GM19452 (cell line): ENCODE results near the gene ZFHX3.
"Not testable (repeated sequence)": the region's sequence is repeated elsewhere in the genome, so short reads cannot be mapped to it uniquely, and the experiment has no call there.

Experiments
- ATAC-seq: cut with Tn5 transposase; IDR thresholded peaks from one replicate; pipeline ENCODE4 v1.9.1; 2021; ENCODE audit not compliant: unreplicated experiment

The ZFHX3 gene

DNA sequence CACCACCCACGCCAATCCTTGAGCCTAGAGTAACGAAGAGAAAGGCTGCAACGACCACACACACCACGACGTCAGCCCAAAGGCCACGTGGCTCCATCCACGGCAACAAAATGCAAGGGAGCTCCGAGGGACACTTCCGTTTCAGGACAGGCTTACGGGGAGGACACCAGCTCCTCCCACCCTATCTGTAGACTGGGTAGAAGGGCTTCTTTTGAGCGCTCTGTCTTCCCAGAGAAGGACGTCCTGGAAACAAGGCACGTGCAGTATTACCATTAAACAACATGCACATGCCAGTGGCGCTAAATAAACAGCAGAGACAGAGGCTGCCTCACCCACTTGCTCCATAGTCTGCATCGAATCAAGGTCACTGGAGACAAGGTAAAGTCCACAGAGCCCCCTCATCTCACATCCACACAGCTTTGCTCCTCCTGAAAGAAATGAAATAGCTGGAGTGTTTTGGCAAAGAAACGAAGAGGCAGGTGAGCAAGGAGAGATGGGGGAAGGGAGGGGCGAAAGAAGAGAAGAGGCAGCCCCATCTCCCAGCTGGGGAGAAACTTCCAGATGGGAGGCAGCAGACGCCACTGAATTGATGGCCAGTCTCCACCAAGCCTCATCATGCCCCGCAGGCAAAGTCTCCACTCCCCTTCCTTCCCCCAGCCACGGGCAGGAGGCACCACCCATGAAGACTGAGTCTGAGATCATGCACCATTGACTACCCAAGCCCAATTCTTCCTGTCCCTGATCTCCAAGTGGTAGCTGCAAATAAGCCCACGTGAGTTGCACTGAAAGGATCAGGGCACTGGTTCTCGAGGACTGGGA lies 24.0 kb downstream of the ZFHX3 start:
- ATAC-seq, result no peak

DNA sequence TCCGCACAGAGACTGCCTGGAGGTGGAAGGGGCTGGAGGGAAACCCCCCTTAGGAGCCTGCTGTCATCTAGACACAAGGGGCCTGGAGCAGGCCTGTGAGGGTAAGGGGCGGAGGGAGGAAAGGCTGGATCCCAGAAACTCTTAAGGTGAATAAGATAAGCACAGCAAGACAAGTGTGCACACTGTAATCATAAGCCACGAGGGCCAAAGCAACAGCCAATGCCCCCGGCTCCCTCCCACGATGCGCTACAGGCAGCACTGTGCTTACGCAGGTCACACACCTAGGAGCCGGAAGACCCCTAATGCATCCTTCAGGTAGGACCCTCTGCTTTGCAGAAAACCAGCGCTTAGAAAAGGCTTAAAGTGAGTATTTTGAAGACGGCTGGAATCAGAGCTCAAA lies 24.6 kb downstream of the ZFHX3 start:
- ATAC-seq, result no peak

- no peak for ATAC-seq
Observed at GRCh38 chr16:73022534-73022933, 25.4 kb downstream of the ZFHX3 start.

GRCh38 chr16:73021866-73022495 lies 25.9 kb downstream of the ZFHX3 start:
- no peak for ATAC-seq

GRCh38 chr16:73020409-73020884 lies 27.5 kb downstream of the ZFHX3 start:
- ATAC-seq, result no peak

- no peak for ATAC-seq
Observed at GRCh38 chr16:73019457-73020362, 28.2 kb downstream of the ZFHX3 start.

GRCh38 chr16:73018821-73019456 lies 29.0 kb downstream of the ZFHX3 start:
- ATAC-seq, result no peak

DNA sequence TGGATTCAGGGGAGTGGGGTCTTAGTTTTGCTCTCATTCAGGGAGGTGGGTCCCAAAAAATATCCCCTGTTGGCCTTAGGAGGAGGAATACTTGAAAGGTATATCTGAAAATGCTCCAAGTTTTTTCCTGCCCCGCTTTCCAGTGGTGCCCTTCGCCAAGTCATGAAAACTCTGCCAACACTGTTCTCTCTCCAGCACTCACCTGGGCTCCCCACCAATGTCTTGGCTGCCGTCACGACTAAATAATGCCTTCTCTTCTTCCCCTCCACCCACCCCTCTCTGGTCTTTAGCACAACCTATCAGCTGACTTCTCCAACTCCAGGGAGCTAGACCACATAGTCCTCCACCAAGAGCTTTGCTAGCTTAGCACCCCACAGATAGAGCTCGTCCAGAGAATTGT lies 30.6 kb downstream of the ZFHX3 start:
- ATAC-seq, result no peak

DNA sequence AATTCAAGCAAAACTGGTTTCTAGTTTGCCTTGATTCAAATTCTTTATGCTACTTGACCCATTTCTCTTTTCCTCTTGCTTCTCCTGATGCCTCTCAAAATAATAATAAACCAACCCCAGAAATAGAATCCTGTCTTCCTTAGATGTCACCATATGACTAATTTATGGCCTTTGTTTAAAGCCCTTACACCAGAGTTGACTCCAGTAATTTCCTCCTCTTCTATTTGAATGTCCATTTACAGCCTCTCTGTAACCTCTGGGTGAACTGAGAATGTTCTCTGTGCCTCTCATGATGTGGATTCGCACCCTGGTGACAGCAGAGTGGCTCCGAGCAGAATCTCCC lies 31.5 kb downstream of the ZFHX3 start:
- ATAC-seq, result peak; percentile 57

DNA sequence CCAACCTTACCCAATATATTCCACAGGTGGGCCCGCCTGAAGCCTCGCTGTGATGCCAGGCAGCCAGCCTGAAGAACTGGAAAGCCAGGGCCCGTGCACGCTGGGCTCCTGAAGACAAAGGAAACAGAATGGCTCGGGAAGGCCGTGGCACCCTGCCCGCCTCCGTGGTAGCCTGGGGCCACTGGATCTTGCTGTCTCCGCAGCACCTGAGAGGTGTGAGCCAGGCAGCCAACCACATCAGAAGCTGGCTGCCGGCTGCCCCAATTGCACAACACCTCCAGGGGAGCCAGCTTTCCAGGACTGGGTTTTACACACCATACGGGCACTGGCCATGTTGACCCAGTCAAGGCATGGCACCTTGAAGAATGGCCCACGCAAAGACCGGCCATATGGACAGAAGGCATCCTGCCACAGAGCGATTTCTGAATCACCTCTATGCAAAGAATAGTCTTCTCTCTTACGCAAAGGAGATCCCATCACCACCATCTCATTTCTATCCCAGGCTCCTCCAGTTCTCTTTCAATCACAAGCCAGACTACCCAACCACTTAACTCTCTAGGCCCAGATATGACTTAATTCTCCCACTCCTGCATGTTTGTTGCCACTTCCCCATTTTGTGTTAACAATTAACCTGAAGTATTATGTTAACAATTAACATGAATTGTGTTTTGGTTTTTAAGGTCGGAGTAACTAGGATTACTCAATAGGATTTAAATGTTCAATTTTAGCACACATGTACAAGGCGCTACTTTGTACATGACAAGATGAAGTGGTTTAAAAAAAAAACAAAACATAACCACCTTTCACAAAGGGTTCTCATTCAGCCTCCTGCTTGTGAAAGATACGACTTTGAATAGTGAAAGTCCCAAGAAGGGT lies 32.1 kb downstream of the ZFHX3 start:
- ATAC-seq, result peak; percentile 91

DNA sequence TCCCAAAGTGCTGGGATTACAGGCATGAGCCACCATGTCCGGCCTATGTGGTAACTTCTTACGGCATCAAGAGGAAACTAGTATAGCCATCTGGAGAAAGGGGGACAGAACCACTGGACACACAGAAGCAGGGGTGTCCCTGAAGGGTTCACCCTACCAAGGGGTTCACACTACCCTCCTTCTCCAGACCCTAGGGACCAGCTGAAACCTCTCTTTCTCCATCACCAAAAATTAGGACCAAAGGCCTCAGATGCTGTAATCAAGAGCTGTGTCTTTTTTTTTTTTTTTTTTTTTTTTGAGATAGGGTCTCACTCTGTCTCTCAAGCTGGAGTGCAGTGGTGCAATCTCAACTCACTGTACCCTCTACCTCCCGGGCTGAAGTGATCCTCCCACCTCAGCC lies 33.2 kb downstream of the ZFHX3 start:
- ATAC-seq, result no peak

- ATAC-seq, result no peak
Observed at GRCh38 chr16:73013974-73014373, 34.0 kb downstream of the ZFHX3 start.

GRCh38 chr16:73012341-73012740 lies 35.6 kb downstream of the ZFHX3 start:
- no peak for ATAC-seq

DNA sequence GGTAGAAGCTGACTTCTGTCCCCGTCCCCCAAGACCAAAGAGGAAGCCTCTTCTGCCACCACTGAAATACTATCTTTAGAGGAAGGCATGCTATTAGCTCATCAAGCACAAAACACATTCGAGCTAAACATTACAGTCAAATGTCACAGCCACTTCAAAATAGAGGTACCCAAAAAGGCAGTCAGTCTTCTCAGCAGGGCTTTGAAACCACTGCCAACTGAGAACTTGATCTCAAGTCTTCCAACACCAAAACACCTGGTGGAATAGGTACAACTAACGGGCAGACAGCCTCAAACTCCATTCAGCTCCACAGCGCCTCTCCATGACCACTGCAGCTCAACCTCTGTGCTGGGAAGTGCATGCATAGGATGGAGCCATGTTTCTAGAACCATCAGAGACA lies 36.0 kb downstream of the ZFHX3 start:
- no peak for ATAC-seq

- no peak for ATAC-seq
Observed at GRCh38 chr16:73010150-73010676, 37.7 kb downstream of the ZFHX3 start.

DNA sequence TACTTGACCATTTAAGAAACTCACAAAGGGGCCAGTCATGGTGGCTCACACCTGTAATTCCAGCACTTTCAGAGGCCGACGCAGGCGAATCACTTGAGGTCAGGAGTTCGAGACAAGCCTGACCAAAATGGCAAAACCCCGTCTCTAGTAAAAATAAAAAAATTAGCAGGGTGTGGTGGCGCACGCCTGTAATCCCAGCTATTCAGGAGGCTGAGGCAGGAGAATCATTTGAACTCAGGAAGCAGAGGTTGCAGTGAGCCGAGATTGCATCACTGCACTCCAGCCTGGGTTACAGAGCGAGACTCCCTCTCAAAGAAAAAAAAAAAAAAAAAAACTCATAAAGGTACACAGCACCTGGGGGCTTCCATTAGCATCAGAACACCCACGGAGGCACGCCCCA lies 38.2 kb downstream of the ZFHX3 start:
- not testable (repeated sequence) for ATAC-seq

DNA sequence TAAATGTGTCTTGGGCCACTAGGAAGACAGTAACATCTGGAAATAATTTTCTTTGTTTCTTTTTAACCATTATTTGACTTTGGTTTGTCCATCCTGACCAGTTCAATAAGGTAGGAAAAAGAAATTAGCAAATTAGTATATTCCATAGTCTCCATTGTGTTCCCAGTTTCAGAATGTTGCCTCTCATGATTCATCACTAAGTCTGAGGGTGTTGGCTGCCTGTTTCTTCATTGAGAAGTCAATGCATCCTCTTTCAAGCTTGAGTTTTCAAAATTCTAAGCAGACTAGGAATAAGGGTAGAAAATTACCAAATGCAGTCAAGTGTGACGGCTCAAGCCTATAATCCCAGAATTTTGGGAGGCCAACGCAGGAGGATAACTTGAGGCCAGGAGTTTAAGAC lies 41.9 kb downstream of the ZFHX3 start:
- ATAC-seq, result no peak

GRCh38 chr16:73002866-73003265 lies 45.1 kb downstream of the ZFHX3 start:
- ATAC-seq, result no peak

GRCh38 chr16:73000907-73001521 lies 46.9 kb downstream of the ZFHX3 start:
- ATAC-seq, result no peak
